ENCODE data around the gene NEGR1. TPM values are rescaled to one million over a fixed set of nuclear protein-coding genes. Genes with fewer than 3 reads are reported as not detected.

Gene NEGR1
- polyA plus RNA-seq, 1 donor from 2014 or later = 47.4 TPM

DNA sequence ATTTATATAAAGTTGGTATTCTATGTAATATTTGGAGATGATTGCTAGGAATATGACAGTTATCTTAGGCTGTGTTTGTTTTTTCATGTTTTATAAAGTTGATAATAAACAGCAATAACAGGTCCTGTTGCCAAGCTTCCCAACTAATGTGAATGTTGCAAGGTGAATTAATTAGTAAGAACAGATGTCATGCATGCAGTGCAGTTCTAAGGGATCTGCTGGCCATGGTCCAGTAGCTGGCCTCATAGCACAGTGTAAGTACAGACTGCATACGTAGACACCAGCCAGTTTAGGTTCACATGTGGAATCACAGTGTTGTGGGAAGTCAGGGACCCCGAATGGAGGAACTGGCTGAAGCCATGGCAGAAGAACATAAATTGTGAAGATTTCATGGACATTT lies 478.2 kb downstream of the NEGR1 start:
- H3K9me2 ChIP-seq (ENCODE audit: insufficient read depth, low read length) = no peaks in the 10 kb centered on the region
- H2AFZ ChIP-seq (ENCODE audit: low read depth, low read length) = no peak overlapping the region
- no peaks in the 10 kb centered on the region for H4K20me1 ChIP-seq (ENCODE audit: insufficient read depth)
- no peak overlapping the region for H3K4me2 ChIP-seq (ENCODE audit: low read length)
- no peaks in the 10 kb centered on the region for H3K36me3 ChIP-seq (ENCODE audit: insufficient read depth, low read length)
- TF ChIP-seq, protein P1, sequence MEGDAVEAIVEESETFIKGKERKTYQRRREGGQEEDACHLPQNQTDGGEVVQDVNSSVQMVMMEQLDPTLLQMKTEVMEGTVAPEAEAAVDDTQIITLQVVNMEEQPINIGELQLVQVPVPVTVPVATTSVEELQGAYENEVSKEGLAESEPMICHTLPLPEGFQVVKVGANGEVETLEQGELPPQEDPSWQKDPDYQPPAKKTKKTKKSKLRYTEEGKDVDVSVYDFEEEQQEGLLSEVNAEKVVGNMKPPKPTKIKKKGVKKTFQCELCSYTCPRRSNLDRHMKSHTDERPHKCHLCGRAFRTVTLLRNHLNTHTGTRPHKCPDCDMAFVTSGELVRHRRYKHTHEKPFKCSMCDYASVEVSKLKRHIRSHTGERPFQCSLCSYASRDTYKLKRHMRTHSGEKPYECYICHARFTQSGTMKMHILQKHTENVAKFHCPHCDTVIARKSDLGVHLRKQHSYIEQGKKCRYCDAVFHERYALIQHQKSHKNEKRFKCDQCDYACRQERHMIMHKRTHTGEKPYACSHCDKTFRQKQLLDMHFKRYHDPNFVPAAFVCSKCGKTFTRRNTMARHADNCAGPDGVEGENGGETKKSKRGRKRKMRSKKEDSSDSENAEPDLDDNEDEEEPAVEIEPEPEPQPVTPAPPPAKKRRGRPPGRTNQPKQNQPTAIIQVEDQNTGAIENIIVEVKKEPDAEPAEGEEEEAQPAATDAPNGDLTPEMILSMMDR (IDR thresholded peaks at IDR 0.05; ENCODE audit: poor library complexity, severe bottlenecking) = no peak
- TF ChIP-seq TAF1 (IDR thresholded peaks at IDR 0.05; ENCODE audit: low read depth) = no peak
- TF ChIP-seq SMC3 (conservative IDR thresholded peaks at IDR 0.05; ENCODE audit: poor library complexity) = no peak
- TF ChIP-seq, protein P2, sequence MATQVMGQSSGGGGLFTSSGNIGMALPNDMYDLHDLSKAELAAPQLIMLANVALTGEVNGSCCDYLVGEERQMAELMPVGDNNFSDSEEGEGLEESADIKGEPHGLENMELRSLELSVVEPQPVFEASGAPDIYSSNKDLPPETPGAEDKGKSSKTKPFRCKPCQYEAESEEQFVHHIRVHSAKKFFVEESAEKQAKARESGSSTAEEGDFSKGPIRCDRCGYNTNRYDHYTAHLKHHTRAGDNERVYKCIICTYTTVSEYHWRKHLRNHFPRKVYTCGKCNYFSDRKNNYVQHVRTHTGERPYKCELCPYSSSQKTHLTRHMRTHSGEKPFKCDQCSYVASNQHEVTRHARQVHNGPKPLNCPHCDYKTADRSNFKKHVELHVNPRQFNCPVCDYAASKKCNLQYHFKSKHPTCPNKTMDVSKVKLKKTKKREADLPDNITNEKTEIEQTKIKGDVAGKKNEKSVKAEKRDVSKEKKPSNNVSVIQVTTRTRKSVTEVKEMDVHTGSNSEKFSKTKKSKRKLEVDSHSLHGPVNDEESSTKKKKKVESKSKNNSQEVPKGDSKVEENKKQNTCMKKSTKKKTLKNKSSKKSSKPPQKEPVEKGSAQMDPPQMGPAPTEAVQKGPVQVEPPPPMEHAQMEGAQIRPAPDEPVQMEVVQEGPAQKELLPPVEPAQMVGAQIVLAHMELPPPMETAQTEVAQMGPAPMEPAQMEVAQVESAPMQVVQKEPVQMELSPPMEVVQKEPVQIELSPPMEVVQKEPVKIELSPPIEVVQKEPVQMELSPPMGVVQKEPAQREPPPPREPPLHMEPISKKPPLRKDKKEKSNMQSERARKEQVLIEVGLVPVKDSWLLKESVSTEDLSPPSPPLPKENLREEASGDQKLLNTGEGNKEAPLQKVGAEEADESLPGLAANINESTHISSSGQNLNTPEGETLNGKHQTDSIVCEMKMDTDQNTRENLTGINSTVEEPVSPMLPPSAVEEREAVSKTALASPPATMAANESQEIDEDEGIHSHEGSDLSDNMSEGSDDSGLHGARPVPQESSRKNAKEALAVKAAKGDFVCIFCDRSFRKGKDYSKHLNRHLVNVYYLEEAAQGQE (IDR thresholded peaks at IDR 0.05; ENCODE audit: borderline replicate concordance) = no peak
- TF ChIP-seq MXI1 (conservative IDR thresholded peaks at IDR 0.05; ENCODE audit: poor library complexity, severe bottlenecking) = no peak
- TF ChIP-seq RAD21 (conservative IDR thresholded peaks at IDR 0.05) = no peak
- no peak for TF ChIP-seq POLR2AphosphoS5 (IDR thresholded peaks at IDR 0.05)
- no peak for TF ChIP-seq EZH2 (IDR thresholded peaks at IDR 0.05; ENCODE audit: borderline replicate concordance, insufficient read depth, low read length, poor library complexity, severe bottlenecking)
- TF ChIP-seq EP300 (conservative IDR thresholded peaks at IDR 0.05; ENCODE audit: poor library complexity, severe bottlenecking) = no peak
- no peak overlapping the region for H3K27ac ChIP-seq (ENCODE audit: low read length)
- no peaks in the 10 kb centered on the region for H3K9me3 ChIP-seq (ENCODE audit: low read length)
- no peaks in the 10 kb centered on the region for H3K27me3 ChIP-seq (ENCODE audit: insufficient read depth, low read depth, low read length)
- no peak overlapping the region for H3K9ac ChIP-seq (ENCODE audit: low read length)
- no peaks in the 10 kb centered on the region for H3F3A ChIP-seq (ENCODE audit: insufficient read depth, low read length, poor library complexity, severe bottlenecking)
- H3K4me3 ChIP-seq (ENCODE audit: low read length) = no peak overlapping the region
- H3K79me2 ChIP-seq (replicated peaks; ENCODE audit: insufficient read depth, low read length) = no peaks in the 10 kb centered on the region

DNA sequence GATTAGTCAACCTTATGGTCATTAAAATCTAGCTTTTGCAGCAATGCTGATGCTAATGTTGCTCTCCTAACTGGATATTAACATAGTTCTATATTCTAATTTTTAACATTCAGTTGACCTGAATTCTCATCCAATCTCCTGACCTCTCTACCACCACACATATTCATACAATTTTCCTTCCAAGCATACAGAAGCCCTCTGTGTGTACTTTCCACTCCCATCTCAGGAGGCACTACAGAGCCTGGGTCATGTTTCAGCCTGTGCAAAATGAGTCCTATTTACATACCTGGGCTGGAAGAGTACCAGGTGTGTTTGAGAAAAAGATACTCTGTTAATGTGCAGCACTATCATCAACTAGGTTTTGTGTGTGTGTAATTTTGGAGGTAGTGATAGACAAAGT lies 486.3 kb downstream of the NEGR1 start:
- no peaks in the 10 kb centered on the region for H3K9me2 ChIP-seq (ENCODE audit: insufficient read depth, low read length)
- H3K36me3 ChIP-seq (ENCODE audit: insufficient read depth, low read length) = no peaks in the 10 kb centered on the region
- no peaks in the 10 kb centered on the region for H3K9me3 ChIP-seq (ENCODE audit: low read length)
- no peak overlapping the region for H2AFZ ChIP-seq (ENCODE audit: low read depth, low read length)
- H3K79me2 ChIP-seq (replicated peaks; ENCODE audit: insufficient read depth, low read length) = no peaks in the 10 kb centered on the region
- H3K4me3 ChIP-seq (ENCODE audit: low read length) = no peak overlapping the region
- H3F3A ChIP-seq (ENCODE audit: insufficient read depth, low read length, poor library complexity, severe bottlenecking) = no peaks in the 10 kb centered on the region
- TF ChIP-seq MXI1 (conservative IDR thresholded peaks at IDR 0.05; ENCODE audit: poor library complexity, severe bottlenecking) = no peak
- no peak for TF ChIP-seq SMC3 (conservative IDR thresholded peaks at IDR 0.05; ENCODE audit: poor library complexity)
- TF ChIP-seq POLR2AphosphoS5 (IDR thresholded peaks at IDR 0.05) = no peak
- no peak for TF ChIP-seq TAF1 (IDR thresholded peaks at IDR 0.05; ENCODE audit: low read depth)
- TF ChIP-seq, protein P2 (IDR thresholded peaks at IDR 0.05; ENCODE audit: borderline replicate concordance) = no peak
- no peak for TF ChIP-seq EP300 (conservative IDR thresholded peaks at IDR 0.05; ENCODE audit: poor library complexity, severe bottlenecking)
- no peak for TF ChIP-seq RAD21 (conservative IDR thresholded peaks at IDR 0.05)
- TF ChIP-seq, protein P1 (IDR thresholded peaks at IDR 0.05; ENCODE audit: poor library complexity, severe bottlenecking) = no peak
- TF ChIP-seq EZH2 (IDR thresholded peaks at IDR 0.05; ENCODE audit: borderline replicate concordance, insufficient read depth, low read length, poor library complexity, severe bottlenecking) = no peak
- no peaks in the 10 kb centered on the region for H3K27me3 ChIP-seq (ENCODE audit: insufficient read depth, low read depth, low read length)
- H4K20me1 ChIP-seq (ENCODE audit: insufficient read depth) = no peaks in the 10 kb centered on the region
- H3K27ac ChIP-seq (ENCODE audit: low read length) = no peak overlapping the region
- no peak overlapping the region for H3K9ac ChIP-seq (ENCODE audit: low read length)
- H3K4me2 ChIP-seq (ENCODE audit: low read length) = no peak overlapping the region
